ENCODE data around the gene STOML2. TPM values are rescaled to one million over a fixed set of nuclear protein-coding genes. Genes with fewer than 3 reads are reported as not detected.

The STOML2 gene
- polyA plus RNA-seq, 1 donor (not counting 4 experiments of a cell fraction or from before 2014, with no cell fraction given) = 149 TPM

- DNase-seq (ENCODE audit: low read depth, low spot score) (no peak), FAIRE-seq (no peak)
- H3K4me1 ChIP-seq (ENCODE audit: control insufficient read depth, extremely low read depth, insufficient read depth, low read length) = no peaks in the 10 kb centered on the region
- H3K9me1 ChIP-seq (ENCODE audit: control insufficient read depth, extremely low read depth, insufficient read depth, low read length) = no peaks in the 10 kb centered on the region
- H3K9ac ChIP-seq (ENCODE audit: control insufficient read depth, extremely low read depth, insufficient read depth, low read length) = no peak overlapping the region
- dilution Hi-C loops (cut with MboI; ENCODE audit: extremely low pct_ligation_motif_present, low sequenced_read_pairs) = no loop called here
- no peaks in the 10 kb centered on the region for H3K27me3 ChIP-seq (ENCODE audit: control insufficient read depth, extremely low read depth, insufficient read depth, low read length)
- H3K79me2 ChIP-seq (ENCODE audit: control insufficient read depth, insufficient read depth, low read length) = no peaks in the 10 kb centered on the region
- TF ChIP-seq CTCF (optimal IDR thresholded peaks at IDR 0.05 in 1 of 3, IDR thresholded peaks at IDR 0.05 in 1 of 3, conservative IDR thresholded peaks at IDR 0.05 in 1 of 3; ENCODE audit: extremely low read depth in 1 of 3, insufficient read depth in 2 of 3, low read length in 3 of 3) = no peak
- peaks cover 3% of the 10 kb centered on the region for H4K20me1 ChIP-seq (ENCODE audit: control insufficient read depth, extremely low read depth, insufficient read depth, low read length)
- H3K4me3 ChIP-seq (ENCODE audit: control insufficient read depth in 2 of 3, extremely low read depth in 1 of 3, insufficient read depth in 2 of 3, low read depth in 1 of 3, low read length in 3 of 3) = no peak overlapping the region
- H3K36me3 ChIP-seq (ENCODE audit: control insufficient read depth in 2 of 2, extremely low read depth in 1 of 2, insufficient read depth in 2 of 2, low read length in 2 of 2) = peaks cover 33 to 41% of the 10 kb centered on the region in 2 experiments
- no peak overlapping the region for H2AFZ ChIP-seq (ENCODE audit: control insufficient read depth, low read length)
- H3K9me3 ChIP-seq (ENCODE audit: control insufficient read depth, low read depth, low read length) = no peaks in the 10 kb centered on the region
- H3K27ac ChIP-seq (ENCODE audit: control insufficient read depth, insufficient read depth, low read length) = no peak overlapping the region
- H3K4me2 ChIP-seq (ENCODE audit: control insufficient read depth, extremely low read depth, insufficient read depth, low read depth, low read length) = no peak overlapping the region
Measured at GRCh38 chr9:35054185-35054835, 48.6 kb downstream of the STOML2 start.

GRCh38 chr9:35051069-35051967, 51.6 kb downstream of the STOML2 start:
- Histone ChIP-seq H3K27me3 (ENCODE audit: control insufficient read depth, extremely low read depth, insufficient read depth, low read length) (no peaks in the 10 kb centered on the region), H3K4me1 (ENCODE audit: control insufficient read depth, extremely low read depth, insufficient read depth, low read length) (peaks cover 3% of the 10 kb centered on the region), H4K20me1 (ENCODE audit: control insufficient read depth, extremely low read depth, insufficient read depth, low read length) (peaks cover 3% of the 10 kb centered on the region), H3K9ac (ENCODE audit: control insufficient read depth, extremely low read depth, insufficient read depth, low read length) (no peak overlapping the region), H3K4me2 (ENCODE audit: control insufficient read depth, extremely low read depth, insufficient read depth, low read depth, low read length) (no peak overlapping the region), H3K27ac (ENCODE audit: control insufficient read depth, insufficient read depth, low read length) (no peak overlapping the region), H2AFZ (ENCODE audit: control insufficient read depth, low read length) (no peak overlapping the region), H3K79me2 (ENCODE audit: control insufficient read depth, insufficient read depth, low read length) (no peaks in the 10 kb centered on the region), H3K9me3 (ENCODE audit: control insufficient read depth, low read depth, low read length) (no peaks in the 10 kb centered on the region), H3K4me3 (ENCODE audit: control insufficient read depth in 2 of 3, extremely low read depth in 1 of 3, insufficient read depth in 2 of 3, low read depth in 1 of 3, low read length in 3 of 3) (no peak overlapping the region), H3K36me3 (ENCODE audit: control insufficient read depth in 2 of 2, extremely low read depth in 1 of 2, insufficient read depth in 2 of 2, low read length in 2 of 2) (peaks cover 21 to 29% of the 10 kb centered on the region in 2 experiments), H3K9me1 (ENCODE audit: control insufficient read depth, extremely low read depth, insufficient read depth, low read length) (no peaks in the 10 kb centered on the region)
- DNase-seq (ENCODE audit: low read depth, low spot score) = no peak
- dilution Hi-C loops (cut with MboI; ENCODE audit: extremely low pct_ligation_motif_present, low sequenced_read_pairs) = no loop called here
- FAIRE-seq = peak; percentile 74
- TF ChIP-seq EZH2 (IDR thresholded peaks at IDR 0.05; ENCODE audit: low read length) (no peak), CTCF (optimal IDR thresholded peaks at IDR 0.05 in 1 of 3, IDR thresholded peaks at IDR 0.05 in 1 of 3, conservative IDR thresholded peaks at IDR 0.05 in 1 of 3; ENCODE audit: extremely low read depth in 1 of 3, insufficient read depth in 2 of 3, low read length in 3 of 3) (peak; percentile 54 to 66 (median 65))

Other genes with a start within 250 kb of the STOML2 start
- 0.04 to 0.09 TPM (median 0.04 TPM) in 3 replicates for gene PHF24, start 144.8 kb downstream of the STOML2 start, polyA plus RNA-seq
- gene DNAJB5, start 113.4 kb downstream of the STOML2 start, polyA plus RNA-seq = 2.4 to 3.9 TPM (median 2.7 TPM) in 3 replicates
- 339 to 414 TPM (median 356 TPM) in 3 replicates for gene VCP, start 30.5 kb downstream of the STOML2 start, polyA plus RNA-seq
- gene FANCG, start 23.2 kb downstream of the STOML2 start, polyA plus RNA-seq = 9.4 to 14.6 TPM (median 14.5 TPM) in 3 replicates
- gene PIGO, start 6.5 kb downstream of the STOML2 start, polyA plus RNA-seq = 18.6 to 27.0 TPM (median 20.7 TPM) in 3 replicates
- 32.7 to 51.3 TPM (median 39.4 TPM) in 3 replicates for gene ATOSB, start 12.7 kb upstream of the STOML2 start, polyA plus RNA-seq
- 9.3 to 10.9 TPM (median 9.8 TPM) in 3 replicates for gene UNC13B, start 58.9 kb upstream of the STOML2 start, polyA plus RNA-seq